ENCODE results near the gene VWA7. TPM values are rescaled to one million over a fixed set of nuclear protein-coding genes. Genes with fewer than 3 reads are reported as not detected.
A peak's percentile ranks its signal among the peaks of the same experiment; 100 is the strongest.
"Not testable (repeated sequence)": the region's sequence is repeated elsewhere in the genome, so short reads cannot be mapped to it uniquely, and the experiment has no call there.

VWA7 gene
- total and polyA plus RNA-seq, 4 donors: 2.2 to 14.2 (median 5.7) TPM

DNA sequence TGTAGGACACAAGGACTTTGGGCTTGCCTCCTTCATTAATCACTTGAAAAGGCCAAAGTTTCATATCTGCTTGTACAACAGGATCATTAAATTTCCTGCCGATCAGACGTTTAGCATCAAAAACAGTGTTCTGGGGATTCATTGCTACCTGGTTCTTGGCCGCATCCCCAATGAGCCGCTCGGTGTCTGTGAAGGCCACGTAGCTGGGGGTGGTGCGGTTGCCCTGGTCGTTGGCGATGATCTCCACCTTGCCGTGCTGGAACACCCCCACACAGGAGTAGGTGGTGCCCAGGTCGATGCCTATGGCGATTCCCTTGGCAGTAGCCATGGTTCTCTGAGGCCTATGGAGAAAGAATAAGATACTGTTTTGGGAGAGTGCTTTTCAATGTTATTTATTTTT is 34.5 kb upstream of the VWA7 start:
- no peak for TF ChIP-seq CTCF (IDR thresholded peaks at IDR 0.05; ENCODE audit: control extremely low read depth, extremely low read depth)
- Histone ChIP-seq H3K9ac (ENCODE audit: insufficient read depth in 1 of 2, low read length in 2 of 2) (no peak overlapping the region), H3K27ac (ENCODE audit: low read depth in 1 of 2, low read length in 1 of 2) (no peak overlapping the region), H3K4me1 (ENCODE audit: control insufficient read depth in 5 of 5, insufficient read depth in 5 of 5, low read length in 5 of 5) (peaks cover 1 to 11% (median 5%) of the 10 kb centered on the region in 5 donors), H3K9me3 (ENCODE audit: control insufficient read depth in 4 of 4, insufficient read depth in 3 of 4, low read length in 3 of 4) (no peaks in the 10 kb centered on the region), H3K4me3 (no peak overlapping the region), H3K36me3 (ENCODE audit: control insufficient read depth in 4 of 4, insufficient read depth in 4 of 4, low read length in 4 of 4) (no peaks in the 10 kb centered on the region), H3K27me3 (ENCODE audit: control insufficient read depth in 3 of 3, insufficient read depth in 3 of 3, low read length in 2 of 3) (no peaks in the 10 kb centered on the region)
- WGBS, 2 donors: 95 to 96% methylated on average over 12 of the region's 12 CpGs
- no peak for ATAC-seq (ENCODE audit: insufficient read depth, low FRiP score)
- DNase-seq: no peak

- H3K27me3 ChIP-seq (ENCODE audit: control insufficient read depth in 3 of 3, insufficient read depth in 3 of 3, low read length in 2 of 3); H3K36me3 ChIP-seq (ENCODE audit: control insufficient read depth in 4 of 4, insufficient read depth in 4 of 4, low read length in 4 of 4); DNase-seq; H3K9me3 ChIP-seq (ENCODE audit: control insufficient read depth in 4 of 4, insufficient read depth in 3 of 4, low read length in 3 of 4); H3K4me3 ChIP-seq; H3K27ac ChIP-seq (ENCODE audit: low read depth in 1 of 2, low read length in 1 of 2); H3K9ac ChIP-seq (ENCODE audit: insufficient read depth in 1 of 2, low read length in 2 of 2); ATAC-seq (ENCODE audit: insufficient read depth, low FRiP score): not testable (repeated sequence)
- peaks cover 4 to 15% (median 8%) of the 10 kb centered on the region in 5 donors for H3K4me1 ChIP-seq (ENCODE audit: control insufficient read depth in 5 of 5, insufficient read depth in 5 of 5, low read length in 5 of 5)
- 91 to 93% methylated on average over 10 of the region's 10 CpGs for WGBS, 2 donors
Observed at GRCh38 chr6:31808599-31808998, 31.5 kb upstream of the VWA7 start.

DNA sequence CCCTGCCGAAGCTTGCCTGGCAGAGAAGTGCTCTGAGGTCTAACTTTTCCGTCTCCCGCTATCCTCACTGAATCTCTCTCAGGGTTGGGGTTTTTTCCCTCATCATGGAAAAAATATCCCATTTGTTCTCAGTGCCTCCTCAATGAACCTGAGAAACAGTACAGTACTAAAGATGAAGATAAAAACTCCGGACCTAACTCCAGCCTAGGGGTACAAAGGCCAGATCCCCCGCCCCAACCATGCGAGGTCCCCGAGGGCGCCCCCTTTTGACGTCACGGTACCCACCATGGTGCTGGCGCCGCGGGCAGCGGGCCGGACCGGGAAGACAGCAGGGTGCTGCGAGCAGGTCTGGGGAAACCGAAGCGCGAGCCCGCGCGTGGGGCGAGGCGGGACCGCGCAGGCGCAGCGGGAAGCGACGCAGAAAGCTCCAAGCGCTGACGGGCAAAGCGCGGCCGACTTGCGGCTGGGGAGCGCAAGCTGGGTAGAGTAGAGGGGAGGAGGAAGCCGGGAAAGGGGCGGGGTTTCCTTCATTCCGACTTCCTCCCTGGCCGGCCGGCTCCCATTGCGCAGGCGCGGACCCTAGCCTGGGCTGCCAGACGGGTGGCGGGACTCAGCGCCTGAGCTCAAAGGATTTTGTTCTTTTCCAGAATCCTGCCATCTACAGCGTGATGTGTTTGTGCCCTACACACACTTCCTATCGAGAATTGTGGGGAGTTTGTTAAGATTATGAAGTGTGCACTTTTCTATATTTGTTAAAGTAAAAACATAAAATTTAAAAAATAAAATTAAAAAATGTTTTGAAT is 29.5 kb upstream of the VWA7 start, which contains the start of gene LSM2:
Gene LSM2, minus strand, starts transcription at position 497 of the 803 bp plus-strand sequence. Its CDS starts 209 bp downstream, at position 288.
- Histone ChIP-seq H3K9me3 (ENCODE audit: control insufficient read depth in 4 of 4, insufficient read depth in 3 of 4, low read length in 3 of 4) (no peaks in the 10 kb centered on the region), H3K4me1 (ENCODE audit: control insufficient read depth in 5 of 5, insufficient read depth in 5 of 5, low read length in 5 of 5) (peaks cover 4 to 14% (median 5%) of the 10 kb centered on the region in 5 donors), H3K4me3 (peak within 1 kb of the TSS; percentile 55), H3K9ac (ENCODE audit: insufficient read depth in 1 of 2, low read length in 2 of 2) (peak within 1 kb of the TSS; percentile 92 to 95), H3K36me3 (ENCODE audit: control insufficient read depth in 4 of 4, insufficient read depth in 4 of 4, low read length in 4 of 4) (peaks cover 0 to 3% (median 0%) of the 10 kb centered on the region in 4 donors), H3K27me3 (ENCODE audit: control insufficient read depth in 3 of 3, insufficient read depth in 3 of 3, low read length in 2 of 3) (no peaks in the 10 kb centered on the region), H3K27ac (ENCODE audit: low read depth in 1 of 2, low read length in 1 of 2) (peak within 1 kb of the TSS; percentile 81 to 91)
- TF ChIP-seq CTCF (IDR thresholded peaks at IDR 0.05; ENCODE audit: control extremely low read depth, extremely low read depth): no peak
- WGBS, 2 donors: 0% methylated on average over 43 to 51 of the region's 51 CpGs
- ATAC-seq (ENCODE audit: insufficient read depth, low FRiP score) (peak; percentile 97), DNase-seq (peak; percentile 99)

DNA sequence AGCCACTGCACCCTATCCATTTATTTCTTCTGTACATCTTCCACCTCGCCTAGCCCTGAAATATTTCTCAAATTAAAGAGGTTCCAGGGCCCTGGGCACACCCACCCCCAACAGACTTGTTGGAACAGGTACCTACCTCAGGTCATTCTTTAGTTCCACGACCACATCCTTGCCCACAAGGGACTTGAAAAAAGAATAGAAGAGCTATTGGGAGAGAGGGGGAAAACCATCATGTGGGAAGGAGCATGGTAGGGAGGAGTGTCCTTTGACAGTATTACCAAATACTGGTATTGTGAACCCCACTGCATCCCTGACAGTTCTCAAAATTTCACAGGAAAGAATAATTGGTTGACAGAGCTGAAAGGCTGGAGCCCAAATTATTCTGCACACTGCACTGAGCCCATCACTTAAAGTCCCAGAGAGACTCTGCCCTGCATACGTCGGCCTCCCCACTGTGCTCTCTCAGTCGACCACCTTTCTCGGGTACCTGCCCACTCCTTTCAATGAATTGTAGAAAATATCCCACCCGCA is 28.9 kb upstream of the VWA7 start:
- Histone ChIP-seq H3K27me3 (ENCODE audit: control insufficient read depth in 3 of 3, insufficient read depth in 3 of 3, low read length in 2 of 3) (no peaks in the 10 kb centered on the region), H3K4me1 (ENCODE audit: control insufficient read depth in 5 of 5, insufficient read depth in 5 of 5, low read length in 5 of 5) (peaks cover 4 to 14% (median 5%) of the 10 kb centered on the region in 5 donors), H3K9ac (ENCODE audit: insufficient read depth in 1 of 2, low read length in 2 of 2) (peak overlapping the region; percentile 92 to 95), H3K27ac (ENCODE audit: low read depth in 1 of 2, low read length in 1 of 2) (peak overlapping the region; percentile 81 to 91), H3K9me3 (ENCODE audit: control insufficient read depth in 4 of 4, insufficient read depth in 3 of 4, low read length in 3 of 4) (no peaks in the 10 kb centered on the region), H3K36me3 (ENCODE audit: control insufficient read depth in 4 of 4, insufficient read depth in 4 of 4, low read length in 4 of 4) (peaks cover 0 to 3% (median 2%) of the 10 kb centered on the region in 4 donors), H3K4me3 (peak overlapping the region; percentile 55)
- 16% methylated on average over 7 of the region's 7 CpGs for WGBS, 2 donors
- no peak for ATAC-seq (ENCODE audit: insufficient read depth, low FRiP score)
- DNase-seq: no peak
- TF ChIP-seq CTCF (IDR thresholded peaks at IDR 0.05; ENCODE audit: control extremely low read depth, extremely low read depth): no peak

GRCh38 chr6:31801031-31801927 is 24.2 kb upstream of the VWA7 start:
- H3K4me3 ChIP-seq; H3K9ac ChIP-seq (ENCODE audit: insufficient read depth in 1 of 2, low read length in 2 of 2); DNase-seq; H3K4me1 ChIP-seq (ENCODE audit: control insufficient read depth in 5 of 5, insufficient read depth in 5 of 5, low read length in 5 of 5); ATAC-seq (ENCODE audit: insufficient read depth, low FRiP score); H3K27ac ChIP-seq (ENCODE audit: low read depth in 1 of 2, low read length in 1 of 2); H3K9me3 ChIP-seq (ENCODE audit: control insufficient read depth in 4 of 4, insufficient read depth in 3 of 4, low read length in 3 of 4); H3K27me3 ChIP-seq (ENCODE audit: control insufficient read depth in 3 of 3, insufficient read depth in 3 of 3, low read length in 2 of 3): not testable (repeated sequence)
- peaks cover 0 to 12% (median 5%) of the 10 kb centered on the region in 4 donors for H3K36me3 ChIP-seq (ENCODE audit: control insufficient read depth in 4 of 4, insufficient read depth in 4 of 4, low read length in 4 of 4)
- 91 to 96% methylated on average over 8 of the region's 8 CpGs for WGBS, 2 donors

All from lung (tissue), 12 donors.